Activated T-cell treated with anti-CD3 and anti-CD28 coated beads, Interleukin-2, amount 50 U/mL, for 72 hours (primary cell): ENCODE data around the gene KLHL35. TPM values are rescaled to one million over a fixed set of nuclear protein-coding genes. Genes with fewer than 3 reads are reported as not detected.

Experiments
- ATAC-seq, 2 donors: fragments of 150-1000 bp; cut with Tn5 transposase; replicated peaks in 1 of 2; 2 replicates each; pipeline ENCODE4 v1.10.0; 2021; ENCODE audit warnings: moderate library complexity in 2 of 2, mild to moderate bottlenecking in 1 of 2
- DNase-seq, 2 donors: peaks; one replicate each; pipeline ENCODE4 v3.0.0; 2021 to 2022; ENCODE audit warnings: mixed read lengths in 1 of 2
- H3K27ac Mint-ChIP-seq: one replicate; pipeline ENCODE4 v1.8.0; 2022; ENCODE audit warnings: mild to moderate bottlenecking, moderate library complexity, mixed read lengths
- H3K27me3 Mint-ChIP-seq: one replicate; pipeline ENCODE4 v1.8.0; 2022; ENCODE audit warnings: low read depth, mixed read lengths
- H3K36me3 Mint-ChIP-seq, 2 donors: one replicate each; pipeline ENCODE4 v1.8.0; 2022; ENCODE audit warnings: mixed read lengths in 2 of 2, mild to moderate bottlenecking in 1 of 2; ENCODE audit not compliant: insufficient read depth in 2 of 2
- H3K4me1 Mint-ChIP-seq: one replicate; pipeline ENCODE4 v1.8.0; 2022; ENCODE audit warnings: low read depth, mixed read lengths
- H3K4me3 Mint-ChIP-seq, 2 donors: one replicate each; pipeline ENCODE4 v1.8.0; 2022; ENCODE audit warnings: mild to moderate bottlenecking in 2 of 2, mixed read lengths in 2 of 2, moderate library complexity in 2 of 2
- H3K9me3 Mint-ChIP-seq, 2 donors: one replicate each; pipeline ENCODE4 v1.8.0; 2022; ENCODE audit warnings: mixed read lengths in 2 of 2
- total RNA-seq, 2 donors: library from RNA; stranded (reverse); gene quantifications; one replicate each; pipeline ENCODE4 v1.2.3, GENCODE V29; 2022

The KLHL35 gene
- total RNA-seq, 2 donors from 2014 or later = 0.93 to 1.2 TPM

DNA sequence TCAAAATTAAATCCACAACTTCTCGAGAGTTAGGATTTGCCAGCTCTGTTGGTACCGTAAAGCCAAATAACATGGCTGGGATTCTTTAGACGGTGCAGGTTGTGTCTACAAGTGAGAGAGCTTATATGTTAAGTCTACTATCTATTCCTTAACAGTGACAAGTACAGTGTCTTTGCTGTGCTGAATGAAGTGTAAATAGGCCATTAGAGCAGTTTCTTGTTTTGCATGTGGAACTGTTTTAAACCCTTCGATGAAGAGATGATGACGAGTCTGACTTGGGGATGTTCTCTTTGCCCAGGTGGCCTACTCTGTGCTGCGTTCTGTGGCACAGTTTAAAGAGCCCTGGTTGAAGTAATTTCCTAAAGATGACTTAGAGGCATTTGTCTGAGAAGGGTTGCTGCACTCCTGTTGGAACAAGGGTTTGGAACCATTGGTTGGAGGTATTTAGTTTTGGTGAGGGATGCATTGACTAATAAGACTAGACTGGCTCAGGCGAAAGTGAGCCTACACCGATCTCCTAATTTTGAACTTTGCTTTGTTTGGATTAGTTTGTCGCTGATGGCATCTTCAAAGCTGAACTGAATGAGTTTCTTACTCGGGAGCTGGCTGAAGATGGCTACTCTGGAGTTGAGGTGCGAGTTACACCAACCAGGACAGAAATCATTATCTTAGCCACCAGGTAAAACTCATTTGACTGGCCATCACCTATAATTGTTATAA is 32.7 kb downstream of the KLHL35 start:
- peaks cover 38 to 50% of the 10 kb centered on the region in 2 donors for H3K36me3 Mint-ChIP-seq
- no peaks in the 10 kb centered on the region for H3K9me3 Mint-ChIP-seq
- peaks cover 40% of the 10 kb centered on the region for H3K4me1 Mint-ChIP-seq
- H3K27ac Mint-ChIP-seq = peak overlapping the region; percentile 99
- peak overlapping the region; percentile 98 for H3K4me3 Mint-ChIP-seq
- ATAC-seq (peak in 1 of 2 donors; percentile 6), DNase-seq (no peak)
- H3K27me3 Mint-ChIP-seq = peaks cover 10% of the 10 kb centered on the region

DNA sequence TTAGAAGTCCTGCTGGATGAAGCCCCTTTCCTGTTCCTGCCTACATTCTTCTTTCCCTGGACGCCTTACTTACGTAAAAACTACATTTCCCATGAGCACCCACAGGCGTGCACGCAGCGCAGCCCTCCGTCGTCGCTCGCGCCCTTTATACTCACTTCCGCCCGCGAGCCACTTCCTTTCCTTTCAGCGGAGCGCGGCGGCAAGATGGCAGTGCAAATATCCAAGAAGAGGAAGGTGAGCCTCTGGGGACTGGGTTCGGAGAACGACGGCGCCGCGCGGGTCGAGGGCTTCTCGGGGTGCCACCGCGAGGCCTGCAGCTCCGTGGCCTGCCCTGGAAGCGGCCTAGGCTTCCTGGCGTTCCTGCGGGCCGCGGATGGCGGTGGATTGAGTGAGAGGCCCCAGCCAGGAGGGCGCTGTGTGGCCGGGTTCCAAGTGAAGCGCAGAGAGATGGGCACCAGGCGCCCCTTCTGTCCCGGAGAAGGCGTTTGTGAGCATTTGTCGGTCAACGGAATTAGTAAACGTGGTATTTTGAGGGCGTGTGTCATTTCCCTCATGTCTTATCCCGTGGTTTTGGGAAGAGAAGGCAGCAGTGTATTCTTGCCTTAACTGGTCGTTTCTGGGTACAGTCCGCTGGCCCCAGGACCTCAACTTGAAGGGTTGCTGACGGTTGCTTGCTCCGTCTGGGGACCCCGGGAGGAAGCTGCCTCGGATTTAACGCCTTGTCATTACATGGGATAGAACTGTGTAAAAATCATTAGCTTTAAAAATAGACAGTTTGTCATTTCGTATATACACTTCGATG is 33.5 kb downstream of the KLHL35 start, which contains the start of gene RPS3:
RPS3 (plus strand) TSS at position 175 of the 802 bp plus-strand sequence; CDS start at position 205, 30 bp downstream.
- peak; percentile 90 to 91 for DNase-seq
- Mint-ChIP-seq H3K4me1 (peaks cover 40% of the 10 kb centered on the region), H3K27ac (peak within 1 kb of the TSS; percentile 99), H3K27me3 (peaks cover 10% of the 10 kb centered on the region), H3K36me3 (peaks cover 35 to 44% of the 10 kb centered on the region in 2 donors), H3K9me3 (no peaks in the 10 kb centered on the region), H3K4me3 (peak within 1 kb of the TSS; percentile 98)
- peak; percentile 95 for ATAC-seq

DNA sequence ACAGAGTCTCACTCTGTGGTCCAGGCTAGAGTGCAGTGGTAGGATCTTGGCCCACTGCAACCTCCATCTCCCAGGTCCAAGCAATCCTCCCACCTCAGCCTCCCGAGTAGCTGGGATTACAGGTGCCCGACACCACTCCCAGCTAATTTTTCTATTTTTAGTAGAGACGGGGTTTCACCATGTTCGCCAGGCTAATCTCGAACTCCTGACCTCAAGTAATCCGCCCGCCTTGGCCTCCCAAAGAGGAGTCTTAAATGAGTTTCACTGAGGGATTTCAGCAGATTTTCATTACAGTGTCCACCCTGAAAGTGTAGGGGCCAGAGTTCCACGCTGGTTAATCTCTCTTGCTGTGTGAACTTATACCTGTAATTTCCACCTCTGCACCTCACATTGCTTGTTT is 34.1 kb downstream of the KLHL35 start:
- H3K4me1 Mint-ChIP-seq = peaks cover 40% of the 10 kb centered on the region
- peak overlapping the region; percentile 99 for H3K27ac Mint-ChIP-seq
- peaks cover 10% of the 10 kb centered on the region for H3K27me3 Mint-ChIP-seq
- no peak for DNase-seq
- peaks cover 28 to 38% of the 10 kb centered on the region in 2 donors for H3K36me3 Mint-ChIP-seq
- no peak for ATAC-seq
- H3K4me3 Mint-ChIP-seq = peak overlapping the region; percentile 98
- H3K9me3 Mint-ChIP-seq = no peaks in the 10 kb centered on the region

GRCh38 chr11:75394085-75394840 is 38.7 kb downstream of the KLHL35 start:
- H3K4me3 Mint-ChIP-seq = no peak overlapping the region
- H3K4me1 Mint-ChIP-seq = peaks cover 9% of the 10 kb centered on the region
- peaks cover under 1% of the 10 kb centered on the region in 2 donors for H3K36me3 Mint-ChIP-seq
- no peaks in the 10 kb centered on the region for H3K9me3 Mint-ChIP-seq
- H3K27ac Mint-ChIP-seq = no peak overlapping the region
- DNase-seq (no peak), ATAC-seq (peak; percentile 75 to 78)
- H3K27me3 Mint-ChIP-seq = peaks cover 10% of the 10 kb centered on the region

DNA sequence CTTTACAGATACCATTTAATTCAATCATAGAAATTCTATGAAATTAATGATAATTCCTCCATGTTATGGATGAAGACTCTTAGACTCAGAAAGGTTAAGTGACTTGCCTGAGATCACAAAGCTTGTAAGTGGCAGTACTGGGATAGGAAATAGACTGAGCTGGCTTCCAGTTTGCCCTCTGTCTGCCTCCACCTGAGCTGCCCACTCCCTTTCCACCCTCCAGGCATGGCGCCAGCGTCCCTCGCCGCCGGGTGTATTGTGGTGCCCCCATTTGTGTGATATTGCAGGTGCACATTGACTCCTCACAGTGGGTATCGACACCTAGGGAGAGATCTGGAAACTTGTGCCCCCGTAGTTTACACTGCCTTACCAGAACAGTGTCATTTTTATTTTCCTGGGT is 43.1 kb downstream of the KLHL35 start:
- no peak overlapping the region for H3K27ac Mint-ChIP-seq
- no peaks in the 10 kb centered on the region for H3K27me3 Mint-ChIP-seq
- no peaks in the 10 kb centered on the region for H3K36me3 Mint-ChIP-seq
- no peak for ATAC-seq
- no peak for DNase-seq
- no peaks in the 10 kb centered on the region for H3K9me3 Mint-ChIP-seq
- H3K4me1 Mint-ChIP-seq = peaks cover 9% of the 10 kb centered on the region
- H3K4me3 Mint-ChIP-seq = no peak overlapping the region

GRCh38 chr11:75389276-75389605 is 43.8 kb downstream of the KLHL35 start:
- no peak overlapping the region for H3K27ac Mint-ChIP-seq
- no peak for DNase-seq
- peak; percentile 8 to 53 for ATAC-seq
- H3K27me3 Mint-ChIP-seq = no peaks in the 10 kb centered on the region
- peaks cover 11% of the 10 kb centered on the region for H3K4me1 Mint-ChIP-seq
- no peaks in the 10 kb centered on the region for H3K9me3 Mint-ChIP-seq
- H3K4me3 Mint-ChIP-seq = no peak overlapping the region
- H3K36me3 Mint-ChIP-seq = no peaks in the 10 kb centered on the region

DNA sequence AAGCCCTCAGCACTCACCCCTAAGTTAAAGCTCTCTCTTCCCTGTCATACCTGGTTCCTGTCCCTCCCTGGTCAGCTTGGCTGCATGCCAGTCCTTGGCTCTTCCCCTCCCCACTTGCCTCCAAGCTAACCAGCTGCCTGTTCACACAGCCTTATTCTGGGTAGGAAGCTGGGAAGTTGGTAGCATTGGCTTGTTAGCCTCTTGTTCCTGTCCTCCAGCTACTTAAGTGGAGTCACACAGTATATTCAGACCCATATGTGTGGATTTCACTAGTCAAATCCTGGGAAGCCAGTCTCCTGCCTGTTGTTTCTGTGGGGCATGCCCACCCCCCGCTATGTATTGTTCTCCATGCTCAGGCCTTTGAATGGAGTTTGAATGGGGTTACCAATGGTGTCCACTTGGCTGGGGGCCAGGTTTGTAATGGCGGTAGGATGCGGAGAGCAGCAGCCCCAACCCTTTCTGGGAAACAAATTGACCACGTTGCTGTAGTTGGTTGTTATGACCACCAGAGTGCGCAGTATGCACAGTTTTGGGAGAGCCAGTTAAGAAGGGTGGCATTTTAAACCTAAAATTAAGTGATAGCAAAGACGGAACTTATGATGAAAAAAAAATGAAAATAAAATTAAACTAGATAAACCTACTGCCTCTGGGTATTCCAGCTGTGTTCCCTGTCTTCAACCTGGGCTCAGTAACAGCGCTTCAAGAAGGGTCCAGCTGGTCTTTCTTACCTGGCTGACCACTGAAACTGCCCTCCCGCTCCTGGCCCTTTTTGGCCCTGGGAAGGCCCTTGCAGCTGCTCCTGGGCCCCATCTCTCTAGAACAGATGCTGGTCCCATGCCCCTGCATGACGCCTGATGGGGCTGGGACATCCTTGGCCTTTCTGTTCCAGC is 44.4 kb downstream of the KLHL35 start:
- DNase-seq (peak; percentile 71 to 76), ATAC-seq (peak; percentile 84)
- H3K27me3 Mint-ChIP-seq = no peaks in the 10 kb centered on the region
- H3K9me3 Mint-ChIP-seq = no peaks in the 10 kb centered on the region
- peaks cover 12% of the 10 kb centered on the region for H3K4me1 Mint-ChIP-seq
- H3K4me3 Mint-ChIP-seq = no peak overlapping the region
- H3K27ac Mint-ChIP-seq = no peak overlapping the region
- no peaks in the 10 kb centered on the region for H3K36me3 Mint-ChIP-seq

GRCh38 chr11:75387736-75388294 is 45.2 kb downstream of the KLHL35 start:
- Mint-ChIP-seq H3K27ac (no peak overlapping the region), H3K9me3 (no peaks in the 10 kb centered on the region), H3K27me3 (no peaks in the 10 kb centered on the region), H3K36me3 (no peaks in the 10 kb centered on the region), H3K4me3 (no peak overlapping the region), H3K4me1 (peaks cover 19% of the 10 kb centered on the region)
- DNase-seq (no peak), ATAC-seq (no peak)

GRCh38 chr11:75386942-75387630 is 45.9 kb downstream of the KLHL35 start:
- ATAC-seq (no peak), DNase-seq (no peak)
- peaks cover 19% of the 10 kb centered on the region for H3K4me1 Mint-ChIP-seq
- H3K4me3 Mint-ChIP-seq = no peak overlapping the region
- H3K36me3 Mint-ChIP-seq = no peaks in the 10 kb centered on the region
- no peaks in the 10 kb centered on the region for H3K27me3 Mint-ChIP-seq
- no peaks in the 10 kb centered on the region for H3K9me3 Mint-ChIP-seq
- H3K27ac Mint-ChIP-seq = no peak overlapping the region

- DNase-seq (peak; percentile 76 to 88), ATAC-seq (peak; percentile 79 to 86)
- Mint-ChIP-seq H3K4me1 (peaks cover 19% of the 10 kb centered on the region), H3K4me3 (peak overlapping the region; percentile 64 to 80), H3K36me3 (no peaks in the 10 kb centered on the region), H3K27ac (peak overlapping the region; percentile 79), H3K27me3 (no peaks in the 10 kb centered on the region), H3K9me3 (no peaks in the 10 kb centered on the region)
Measured at GRCh38 chr11:75384438-75385080, 48.4 kb downstream of the KLHL35 start.

GRCh38 chr11:75383246-75383645 is 49.8 kb downstream of the KLHL35 start:
- DNase-seq (peak; percentile 28 to 37), ATAC-seq (peak; percentile 58 to 81)
- Mint-ChIP-seq H3K9me3 (no peaks in the 10 kb centered on the region), H3K27ac (peak overlapping the region; percentile 57), H3K4me3 (peak overlapping the region in 1 of 2 donors; percentile 39), H3K4me1 (peaks cover 19% of the 10 kb centered on the region), H3K36me3 (no peaks in the 10 kb centered on the region), H3K27me3 (no peaks in the 10 kb centered on the region)
